GM21381 (cell line): Measurements from ENCODE around the gene PNLIPRP3.
"Not testable (repeated sequence)": the region's sequence is repeated elsewhere in the genome, so short reads cannot be mapped to it uniquely, and the experiment has no call there.

ENCODE experiments used
- ATAC-seq: cut with Tn5 transposase; IDR thresholded peaks from one replicate; pipeline ENCODE4 v1.9.1; 2021; ENCODE audit warnings: mild to moderate bottlenecking, moderate library complexity; ENCODE audit not compliant: unreplicated experiment

The PNLIPRP3 gene

DNA sequence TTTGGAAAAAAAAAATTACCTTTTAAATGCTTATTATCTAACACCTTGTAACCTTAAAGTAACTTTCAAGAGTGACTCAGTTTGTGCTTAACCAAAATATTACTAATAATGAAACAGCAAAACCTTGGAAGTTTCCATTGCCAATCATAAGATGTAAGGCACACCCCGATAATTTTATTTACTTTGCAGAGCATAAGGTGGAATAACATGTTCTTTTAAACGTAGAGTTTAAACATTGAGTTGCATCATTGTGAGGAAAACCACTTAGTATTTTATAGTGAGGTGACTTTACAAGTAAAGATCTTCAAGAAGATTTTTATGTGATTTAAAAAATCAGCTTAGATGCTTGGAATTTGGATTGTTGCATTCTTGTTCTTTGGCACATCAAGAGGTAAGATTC lies at the start of gene PNLIPRP3:
PNLIPRP3 (plus strand) TSS at position 177 of the 400 bp plus-strand sequence; CDS start at position 343, 166 bp downstream.
- no peak for ATAC-seq

DNA sequence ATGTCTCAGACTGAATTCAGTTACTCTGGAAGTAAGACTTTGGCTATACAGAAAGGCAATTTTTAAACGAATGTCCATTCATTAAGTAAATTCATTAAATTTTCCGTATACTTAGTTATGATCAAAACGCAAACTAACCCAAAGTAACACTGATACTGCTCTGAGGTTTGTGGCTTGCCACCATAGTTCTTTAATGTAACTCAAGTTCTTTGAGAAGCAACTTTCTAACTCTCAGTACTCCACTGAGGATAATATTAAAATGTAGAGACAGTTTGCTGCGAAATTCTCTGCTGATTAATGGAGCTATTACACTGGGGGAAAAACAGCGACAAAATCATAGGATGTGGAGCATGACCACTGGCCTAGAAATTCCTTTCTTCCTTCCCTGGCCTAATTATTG lies 45.4 kb upstream of the PNLIPRP3 start:
- no peak for ATAC-seq

DNA sequence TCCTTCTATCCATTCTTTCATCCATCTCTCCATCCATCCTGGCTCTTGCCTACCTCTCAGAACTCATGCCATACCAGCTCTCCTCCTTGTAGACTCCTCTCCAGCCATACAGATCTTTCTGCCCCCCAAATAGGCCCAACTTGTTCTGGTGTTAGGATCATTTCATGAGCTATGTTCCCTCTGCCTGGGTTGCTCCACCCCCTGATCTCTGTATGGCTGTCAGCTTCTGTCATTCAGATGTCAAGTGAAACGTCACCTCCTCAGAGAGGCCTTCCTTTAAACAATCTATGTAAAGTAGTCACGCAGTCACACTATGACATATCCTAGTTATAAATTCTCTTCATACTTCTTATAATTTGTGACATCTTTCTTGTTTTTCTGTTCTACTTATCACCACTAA lies 42.3 kb upstream of the PNLIPRP3 start:
- ATAC-seq: no peak

DNA sequence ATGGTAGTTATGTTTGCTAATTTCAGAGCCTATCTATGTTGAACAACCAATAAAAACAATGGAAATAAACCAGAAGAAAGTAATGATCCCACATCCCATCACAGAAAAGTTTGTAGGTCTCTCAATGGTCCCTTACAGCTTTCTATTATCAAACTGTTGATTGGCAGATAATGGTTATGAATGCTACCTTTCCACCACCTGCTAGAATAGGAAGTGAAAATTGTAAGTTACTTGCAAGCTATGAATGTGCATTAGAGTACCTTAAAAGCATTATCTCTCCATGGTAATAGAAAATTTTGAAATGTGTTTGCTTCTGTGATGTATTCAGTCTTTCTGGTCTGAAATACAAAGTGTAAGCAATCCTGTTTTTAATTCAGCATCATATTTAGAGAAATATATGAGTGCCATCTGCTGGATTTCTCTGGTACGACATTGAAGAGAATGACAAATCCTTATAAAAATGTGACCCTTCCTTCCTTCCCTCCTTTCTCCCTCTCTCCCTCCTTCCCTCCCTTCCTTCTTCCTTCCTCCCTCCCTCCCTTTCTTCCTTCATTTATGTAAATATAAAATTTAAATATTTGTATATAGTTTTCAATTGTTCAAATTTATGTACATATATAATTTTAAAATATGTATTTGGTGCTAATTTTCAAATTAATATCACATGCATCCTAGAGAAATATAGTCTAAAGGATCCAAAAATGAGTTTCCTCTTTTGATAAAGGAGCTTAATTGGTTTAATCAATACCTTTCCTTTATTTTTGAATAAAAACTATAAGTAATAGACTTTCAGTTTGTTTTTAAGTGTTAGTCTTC lies 41.4 kb upstream of the PNLIPRP3 start:
- ATAC-seq: no peak

DNA sequence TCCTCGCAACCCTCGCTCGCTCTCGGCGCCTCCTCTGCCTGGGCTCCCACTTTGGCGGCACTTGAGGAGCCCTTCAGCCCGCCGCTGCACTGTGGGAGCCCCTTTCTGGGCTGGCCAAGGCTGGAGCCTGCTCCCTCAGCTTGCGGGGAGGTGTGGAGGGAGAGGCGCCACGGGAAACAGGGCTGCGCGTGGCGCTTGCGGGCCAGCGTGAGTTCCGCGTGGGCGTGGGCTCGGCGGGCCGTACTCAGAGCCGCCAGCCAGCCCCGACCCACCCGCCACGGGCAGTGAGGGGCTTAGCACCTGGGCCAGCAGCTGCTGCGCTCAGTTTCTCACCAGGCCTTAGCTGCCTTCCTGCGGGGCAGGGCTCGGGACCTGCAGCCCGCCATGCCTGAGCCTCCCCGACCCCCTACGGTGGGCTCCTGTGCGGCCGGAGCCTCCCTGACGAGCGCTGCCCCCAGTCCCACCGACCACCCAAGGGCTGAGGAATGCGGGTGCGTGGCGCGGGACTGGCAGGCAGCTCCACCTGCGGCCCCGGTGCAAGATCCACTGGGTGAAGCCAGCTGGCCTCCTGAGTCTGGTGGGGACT lies 34.3 kb upstream of the PNLIPRP3 start:
- ATAC-seq: not testable (repeated sequence)

DNA sequence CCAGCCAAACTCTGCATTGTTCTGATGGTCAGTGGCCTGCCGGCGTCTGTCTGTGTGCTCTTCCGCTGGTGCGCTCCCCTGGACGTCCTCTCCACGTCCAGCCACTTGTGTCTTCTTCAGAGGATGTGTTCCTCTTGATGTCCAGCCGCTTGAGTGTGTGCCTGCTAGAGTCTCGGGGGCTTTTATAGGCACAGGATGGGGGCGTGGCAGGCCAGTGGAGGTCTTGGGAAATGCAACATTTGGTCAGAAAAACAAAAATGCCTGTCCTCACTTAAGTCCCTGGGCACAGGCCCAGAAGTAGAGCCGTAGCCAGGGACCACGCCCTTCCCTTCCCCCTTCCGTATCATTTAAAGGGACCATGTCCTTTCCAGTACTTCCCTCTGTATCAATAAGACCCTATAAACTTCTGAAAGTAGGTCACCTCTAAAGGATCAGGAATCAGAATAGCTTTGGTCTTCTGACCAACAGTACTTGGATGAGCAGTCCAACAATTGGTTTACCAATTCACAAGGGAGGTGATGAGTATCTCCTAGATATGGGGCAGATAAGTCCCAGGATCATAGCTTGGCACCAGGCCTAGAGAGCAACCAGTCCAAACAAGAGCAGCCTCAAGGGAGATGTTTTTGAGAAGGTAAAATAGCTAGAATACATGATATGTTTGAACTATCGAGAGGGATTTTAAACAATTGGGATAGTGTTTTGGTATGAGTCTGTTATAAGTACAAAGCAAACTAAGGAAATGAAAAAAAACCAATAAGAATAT lies 32.2 kb upstream of the PNLIPRP3 start:
- ATAC-seq: no peak

DNA sequence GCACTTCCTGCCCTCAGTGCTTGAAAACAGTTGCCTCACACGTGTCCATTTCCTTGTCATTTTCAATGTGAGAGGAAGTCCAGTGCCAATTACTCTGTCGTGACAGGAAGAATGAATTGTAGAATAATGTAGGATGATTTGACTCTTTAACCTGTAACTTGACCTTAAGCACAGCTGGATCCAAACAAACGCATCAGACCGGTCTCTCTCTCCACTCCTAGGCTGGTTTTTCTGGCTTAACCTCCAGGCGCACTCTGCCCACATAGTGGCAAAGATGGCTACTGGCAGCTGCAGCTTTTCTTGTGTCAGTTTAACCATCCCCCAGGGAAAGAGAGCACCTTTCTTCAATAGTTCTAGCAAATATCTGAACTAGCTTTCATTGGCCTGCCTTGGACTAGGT lies 29.4 kb upstream of the PNLIPRP3 start:
- no peak for ATAC-seq

DNA sequence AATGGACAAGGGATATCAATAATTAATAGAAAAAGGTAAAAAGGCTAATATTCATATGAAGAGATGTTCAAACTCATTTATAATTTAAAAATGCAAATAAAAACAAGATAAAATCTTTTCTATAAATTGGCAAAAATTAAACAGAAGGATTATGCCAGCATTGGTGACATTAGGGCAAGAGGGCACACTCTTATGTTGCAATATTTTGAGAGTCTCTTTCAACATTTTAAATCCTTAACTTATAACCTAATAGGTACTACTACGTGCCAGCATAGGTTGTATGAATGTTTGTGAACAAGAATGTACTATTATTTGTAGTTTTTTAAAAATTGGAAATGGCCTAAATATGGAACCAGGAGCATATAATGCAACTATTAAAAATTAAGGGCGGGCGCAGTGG lies 24.8 kb upstream of the PNLIPRP3 start:
- no peak for ATAC-seq

DNA sequence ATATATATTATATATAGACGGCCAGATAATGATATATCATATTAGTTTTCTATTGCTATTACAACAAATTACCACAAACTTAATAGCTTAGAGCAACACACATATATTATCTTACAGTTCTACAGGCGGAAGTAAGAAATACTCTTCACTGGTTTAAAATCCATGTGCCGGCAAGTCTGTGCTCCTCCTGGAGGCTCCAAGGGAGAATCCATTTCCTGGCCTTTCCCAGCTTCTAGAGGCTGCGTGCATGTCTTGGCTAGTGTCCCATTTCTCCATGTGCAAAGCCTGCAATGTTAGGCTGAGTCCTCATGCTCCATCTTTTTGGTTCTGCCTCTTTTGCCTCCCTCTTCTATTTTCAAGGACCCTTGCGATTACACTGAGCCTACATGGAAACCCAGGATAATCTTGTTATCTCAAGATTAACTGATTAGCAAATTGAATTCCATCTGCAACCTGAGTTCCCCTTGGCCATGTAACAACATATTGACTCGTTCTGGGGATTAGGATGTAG lies 23.9 kb upstream of the PNLIPRP3 start:
- no peak for ATAC-seq

DNA sequence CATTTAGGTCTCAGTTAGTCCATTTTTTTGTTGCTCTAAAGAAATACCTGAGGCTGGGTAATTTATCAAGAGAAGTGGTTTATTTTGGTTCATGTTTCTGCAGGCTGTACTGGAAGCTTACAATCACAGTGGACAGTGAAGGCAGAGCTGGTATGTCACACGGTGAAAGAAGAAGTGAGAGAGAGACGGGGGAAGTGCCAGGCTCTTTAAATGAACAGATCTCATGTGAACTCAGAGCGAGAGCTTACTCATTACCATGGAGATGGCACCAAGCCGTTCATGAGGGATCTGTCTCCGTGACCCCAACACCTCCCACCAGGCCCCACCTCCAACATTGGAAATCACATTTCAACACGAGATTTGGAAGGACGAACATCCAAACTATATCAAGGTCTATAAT lies 18.9 kb upstream of the PNLIPRP3 start:
- no peak for ATAC-seq

DNA sequence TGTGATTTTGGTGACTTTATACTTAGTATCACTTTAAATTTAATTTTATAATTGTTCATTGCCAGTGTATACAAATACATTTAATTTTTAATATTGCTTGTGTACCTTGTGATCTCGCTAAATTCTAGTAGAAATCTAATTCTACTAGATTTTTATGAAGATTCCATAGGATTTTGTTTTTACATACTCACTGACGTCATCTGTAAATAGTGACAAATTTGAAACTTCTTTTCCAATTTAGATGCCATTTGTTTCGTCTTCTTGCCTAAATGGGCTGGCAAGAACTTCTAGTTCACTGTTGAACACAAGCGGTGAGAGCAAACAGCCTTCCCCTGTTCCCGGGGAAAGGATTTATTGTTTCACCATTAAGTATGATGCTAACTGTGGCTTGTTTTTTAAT lies 17.3 kb upstream of the PNLIPRP3 start:
- ATAC-seq: no peak

DNA sequence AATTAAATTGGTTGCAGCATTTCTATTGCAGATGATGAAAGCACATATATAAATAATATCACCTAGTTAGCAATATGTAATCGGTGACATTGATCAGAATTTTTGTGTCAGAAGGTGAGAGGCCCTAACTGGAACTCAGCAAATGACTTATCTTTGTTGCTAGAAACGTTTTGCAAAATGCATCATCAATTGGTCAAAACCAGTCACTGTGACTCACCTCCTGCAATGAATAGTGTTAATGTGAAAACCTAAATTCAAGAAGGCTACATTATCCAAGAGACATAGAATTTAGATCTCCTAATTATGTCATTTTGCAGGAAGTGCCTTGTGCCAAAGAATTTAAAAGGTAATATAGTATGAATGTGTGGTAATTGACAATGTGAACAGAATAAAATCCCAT lies 9.8 kb upstream of the PNLIPRP3 start:
- no peak for ATAC-seq

DNA sequence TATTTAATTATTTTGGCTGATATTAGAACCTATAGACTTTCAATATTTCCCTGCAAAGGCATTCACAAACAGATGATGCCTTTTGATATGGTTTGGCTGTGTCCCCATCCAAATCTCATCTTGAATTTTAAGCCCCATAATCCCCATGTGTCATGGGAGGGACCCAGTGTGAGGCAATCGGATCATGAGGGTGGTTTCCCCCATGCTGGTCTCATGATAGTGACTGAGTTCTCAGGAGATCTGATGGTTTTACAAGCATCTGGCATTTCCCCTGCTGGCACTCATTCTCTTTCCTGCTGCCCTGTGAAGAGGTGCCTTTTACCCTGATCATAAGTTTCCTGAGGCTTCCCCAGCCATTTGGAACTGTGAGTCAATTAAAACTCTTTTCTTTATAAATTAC lies 9.3 kb upstream of the PNLIPRP3 start:
- no peak for ATAC-seq

DNA sequence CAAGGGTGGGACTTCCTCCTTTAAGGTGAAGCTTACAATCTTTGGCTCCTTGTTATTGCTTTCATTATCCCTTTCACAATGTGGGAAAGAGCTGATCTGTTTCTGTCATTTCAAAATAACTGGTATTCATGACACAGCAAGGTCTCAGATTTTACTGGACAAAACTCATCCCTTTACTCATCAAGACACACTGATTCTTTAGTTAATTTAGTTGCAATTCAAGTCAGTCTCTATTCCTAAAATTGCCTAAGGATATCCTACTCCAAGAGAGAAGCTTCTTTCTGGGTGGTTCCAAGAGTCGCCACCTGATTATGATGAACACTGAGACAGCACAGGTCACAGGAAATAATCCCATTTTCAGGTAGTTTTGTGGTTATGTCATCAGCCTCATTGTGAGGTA lies 5.8 kb upstream of the PNLIPRP3 start:
- no peak for ATAC-seq

DNA sequence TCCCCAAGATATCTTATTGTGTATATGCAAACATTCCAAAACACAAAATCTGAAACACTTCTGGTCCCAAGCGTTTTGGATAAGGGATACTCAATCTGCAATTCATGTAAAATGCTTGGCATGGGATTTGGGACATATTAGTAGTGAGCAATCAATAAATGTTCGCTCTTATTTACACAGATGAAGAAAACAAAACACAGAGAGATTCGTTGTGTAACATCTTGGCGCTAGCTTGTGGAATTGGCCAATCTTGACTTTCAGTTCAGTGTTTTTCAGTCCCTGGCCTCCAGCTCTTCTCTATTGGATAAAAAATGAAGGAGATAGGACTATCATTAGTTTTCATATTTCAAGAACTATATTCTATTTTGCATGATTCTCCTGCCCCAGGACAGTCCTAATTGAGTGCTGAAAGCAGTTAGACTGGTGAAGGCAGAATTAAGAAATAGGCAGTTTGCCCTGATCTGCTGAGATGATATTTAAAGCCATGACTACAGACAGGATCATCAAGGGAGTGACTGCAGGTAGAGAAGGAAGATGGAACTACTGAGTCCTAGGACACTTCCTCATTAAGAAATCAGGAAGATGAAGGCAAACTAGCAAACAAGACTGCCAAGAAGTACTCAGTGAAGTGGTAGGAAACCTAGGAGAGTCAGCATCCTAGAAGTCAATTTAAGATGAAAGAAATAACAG lies 1.8 kb downstream of the PNLIPRP3 start:
- no peak for ATAC-seq

DNA sequence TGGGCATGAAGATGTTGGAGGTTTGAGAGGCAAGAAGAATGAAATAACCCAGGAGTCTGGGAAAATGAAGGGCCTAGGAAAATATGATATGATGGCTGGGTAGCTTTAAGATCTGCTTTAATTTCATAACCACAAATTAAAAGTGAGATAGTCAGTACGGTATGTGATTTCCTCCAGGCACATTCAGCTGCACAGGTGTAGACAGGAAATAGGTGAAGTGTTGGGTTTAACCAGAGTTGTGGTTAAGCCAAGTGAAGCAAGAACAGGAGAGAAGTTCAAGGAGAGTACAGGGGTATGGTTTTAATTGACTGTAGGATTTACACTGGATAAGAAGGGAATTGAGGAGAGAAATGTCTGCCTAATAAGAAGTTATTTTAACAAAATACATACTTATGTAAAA lies 2.6 kb downstream of the PNLIPRP3 start:
- ATAC-seq: no peak

DNA sequence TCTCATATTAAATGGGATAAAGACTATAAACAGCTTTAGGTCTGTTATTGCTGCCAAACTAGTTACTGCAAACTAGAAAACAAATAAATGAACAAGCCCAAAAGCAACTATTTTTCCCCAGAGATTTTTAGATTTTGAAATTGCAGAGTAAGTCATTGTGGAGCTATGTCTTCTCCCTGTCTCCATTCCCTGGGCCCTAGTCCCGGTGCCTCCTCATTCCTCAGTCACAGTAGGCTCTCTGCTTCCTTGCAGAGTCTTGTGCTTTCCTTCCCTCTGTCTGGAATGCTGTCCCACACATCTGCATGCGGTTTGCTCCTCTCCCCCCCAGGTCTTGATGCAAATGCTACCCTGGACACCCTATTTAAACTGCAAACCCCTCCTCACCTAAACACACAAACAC lies 4.0 kb downstream of the PNLIPRP3 start:
- ATAC-seq: no peak

DNA sequence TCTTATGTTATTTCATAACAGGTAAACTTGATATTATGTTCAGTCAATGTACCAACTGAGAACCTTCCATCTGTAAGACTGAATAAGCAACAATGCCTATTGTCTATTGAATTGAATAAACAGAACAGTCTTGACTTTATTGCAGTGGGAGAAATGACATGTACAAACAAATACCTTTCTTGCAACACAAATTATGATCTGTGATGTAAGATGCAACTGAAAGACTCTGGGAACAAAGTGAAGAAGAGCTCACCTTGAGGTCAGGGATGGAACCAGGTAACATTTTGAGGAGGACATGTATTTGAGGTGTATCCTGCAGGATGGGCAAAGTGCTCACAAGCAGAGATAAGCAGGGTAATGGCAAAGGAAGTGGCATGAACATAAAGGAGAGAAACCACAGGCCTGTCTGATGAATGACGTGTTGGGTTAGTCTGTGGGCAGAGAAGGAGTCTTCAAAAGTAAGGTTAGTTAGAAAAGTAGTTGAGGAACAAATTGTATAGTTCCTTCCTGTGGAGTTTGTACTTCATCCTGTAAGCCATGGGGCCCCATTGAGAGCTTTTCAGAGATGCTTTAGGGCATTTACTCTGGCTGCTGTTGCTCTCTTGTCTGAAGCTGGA lies 9.5 kb downstream of the PNLIPRP3 start:
- ATAC-seq: no peak

DNA sequence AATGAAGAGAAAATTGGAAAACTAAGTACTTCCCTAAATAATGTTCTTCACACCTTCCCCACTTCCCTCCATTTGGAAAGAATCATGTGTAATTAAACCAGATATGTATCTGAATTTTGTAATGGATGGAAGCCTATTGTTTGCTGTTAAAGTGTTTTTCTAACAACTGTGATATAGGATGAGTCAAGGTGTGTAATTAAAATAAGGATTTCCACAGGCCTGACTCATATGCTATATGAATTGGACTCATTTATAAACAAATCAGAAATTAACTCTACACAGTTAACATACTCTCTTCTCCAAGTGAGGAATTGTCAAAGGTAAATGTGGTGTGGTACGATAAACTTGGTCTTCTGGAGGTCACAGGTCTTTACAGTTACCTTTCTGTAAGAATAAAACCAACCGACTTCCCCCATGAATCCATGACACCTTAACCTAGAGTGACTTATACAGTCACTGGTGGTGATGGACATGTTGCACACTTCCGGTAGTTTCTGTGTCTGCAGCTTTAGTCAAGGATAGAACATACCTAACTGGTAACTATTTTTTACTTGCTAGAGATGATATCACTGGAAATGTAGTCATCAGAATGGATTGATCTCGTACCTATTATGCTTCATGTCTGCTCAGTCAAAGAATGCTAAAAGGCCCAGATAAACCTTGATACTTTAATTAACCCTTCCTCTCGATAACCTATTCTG lies 12.8 kb downstream of the PNLIPRP3 start:
- no peak for ATAC-seq

DNA sequence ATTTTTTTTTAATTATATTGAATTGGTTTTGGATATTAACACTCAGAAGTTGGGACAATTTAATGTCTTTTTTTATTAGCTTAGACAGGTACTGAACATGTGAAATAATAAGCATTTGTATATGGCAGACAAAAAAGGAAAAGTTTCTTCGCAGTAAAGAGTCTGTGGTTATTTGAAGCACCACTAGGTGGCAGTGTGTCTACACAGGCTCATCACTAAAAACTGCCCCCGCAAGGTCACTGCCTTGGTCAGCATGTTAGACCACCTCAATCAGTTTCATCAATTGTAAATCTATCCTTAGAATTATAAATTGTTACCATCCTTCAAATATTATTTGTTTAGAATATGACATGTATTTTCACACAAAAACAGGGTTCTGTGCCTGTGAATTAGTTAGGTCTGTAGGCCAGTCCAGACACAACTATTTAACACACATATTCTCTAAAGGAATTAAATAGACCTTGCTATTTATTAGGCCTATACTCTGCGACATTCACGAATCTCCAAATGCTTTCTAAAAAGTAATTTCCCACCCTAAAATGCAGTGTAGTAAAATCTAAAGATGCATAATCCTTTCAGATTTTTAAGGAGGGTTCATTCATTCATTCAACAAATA lies 17.0 kb downstream of the PNLIPRP3 start:
- ATAC-seq: peak; percentile 87
